HG03280 (cell line): ENCODE measurements around the gene MTHFS.

Source experiments
- ATAC-seq: cut with Tn5 transposase; IDR thresholded peaks from one replicate; pipeline ENCODE4 v1.9.1; 2021; ENCODE audit warnings: mild to moderate bottlenecking, moderate library complexity; ENCODE audit not compliant: unreplicated experiment

Gene MTHFS

GRCh38 chr15:79881254-79881653 is 15.6 kb downstream of the MTHFS start:
- ATAC-seq, result no peak

- ATAC-seq, result no peak
These were observed 18.6 kb downstream of the MTHFS start for GRCh38 chr15:79878078-79878705.

GRCh38 chr15:79875213-79875612 is 21.6 kb downstream of the MTHFS start:
- ATAC-seq, result no peak

GRCh38 chr15:79874242-79874641 is 22.6 kb downstream of the MTHFS start:
- ATAC-seq, result no peak

GRCh38 chr15:79872358-79873017 is 24.3 kb downstream of the MTHFS start:
- no peak for ATAC-seq

GRCh38 chr15:79868554-79868953 is 28.3 kb downstream of the MTHFS start:
- no peak for ATAC-seq

GRCh38 chr15:79863886-79864285 is 32.9 kb downstream of the MTHFS start:
- ATAC-seq, result no peak

- ATAC-seq, result no peak
These were observed 34.6 kb downstream of the MTHFS start for GRCh38 chr15:79862191-79862590.

GRCh38 chr15:79860661-79861060 is 36.2 kb downstream of the MTHFS start:
- ATAC-seq, result no peak

GRCh38 chr15:79858469-79858868 is 38.3 kb downstream of the MTHFS start:
- no peak for ATAC-seq

GRCh38 chr15:79853492-79854328 is 43.1 kb downstream of the MTHFS start:
- ATAC-seq, result peak; percentile 95

GRCh38 chr15:79849789-79850188 is 47.0 kb downstream of the MTHFS start:
- ATAC-seq, result no peak

- ATAC-seq, result no peak
These were observed 50.3 kb downstream of the MTHFS start for GRCh38 chr15:79846539-79846938.

GRCh38 chr15:79844221-79844620 is 52.6 kb downstream of the MTHFS start:
- ATAC-seq, result no peak

GRCh38 chr15:79837846-79838245 is 59.0 kb downstream of the MTHFS start:
- ATAC-seq, result no peak

GRCh38 chr15:79834495-79834894 is 62.3 kb downstream of the MTHFS start:
- no peak for ATAC-seq

- no peak for ATAC-seq
These were observed 64.3 kb downstream of the MTHFS start for GRCh38 chr15:79832367-79833120.

GRCh38 chr15:79831604-79832003 is 65.2 kb downstream of the MTHFS start:
- ATAC-seq, result no peak

- no peak for ATAC-seq
These were observed 66.9 kb downstream of the MTHFS start for GRCh38 chr15:79829950-79830349.

GRCh38 chr15:79828447-79828846 is 68.4 kb downstream of the MTHFS start:
- ATAC-seq, result no peak

GRCh38 chr15:79826800-79827199 is 70.0 kb downstream of the MTHFS start:
- ATAC-seq, result no peak
